Measurements from ENCODE around the gene PCDHGB4.
A peak's percentile ranks its signal among the peaks of the same experiment; 100 is the strongest.
"Not testable (repeated sequence)": the region's sequence is repeated elsewhere in the genome, so short reads cannot be mapped to it uniquely, and the experiment has no call there.

The PCDHGB4 gene

DNA sequence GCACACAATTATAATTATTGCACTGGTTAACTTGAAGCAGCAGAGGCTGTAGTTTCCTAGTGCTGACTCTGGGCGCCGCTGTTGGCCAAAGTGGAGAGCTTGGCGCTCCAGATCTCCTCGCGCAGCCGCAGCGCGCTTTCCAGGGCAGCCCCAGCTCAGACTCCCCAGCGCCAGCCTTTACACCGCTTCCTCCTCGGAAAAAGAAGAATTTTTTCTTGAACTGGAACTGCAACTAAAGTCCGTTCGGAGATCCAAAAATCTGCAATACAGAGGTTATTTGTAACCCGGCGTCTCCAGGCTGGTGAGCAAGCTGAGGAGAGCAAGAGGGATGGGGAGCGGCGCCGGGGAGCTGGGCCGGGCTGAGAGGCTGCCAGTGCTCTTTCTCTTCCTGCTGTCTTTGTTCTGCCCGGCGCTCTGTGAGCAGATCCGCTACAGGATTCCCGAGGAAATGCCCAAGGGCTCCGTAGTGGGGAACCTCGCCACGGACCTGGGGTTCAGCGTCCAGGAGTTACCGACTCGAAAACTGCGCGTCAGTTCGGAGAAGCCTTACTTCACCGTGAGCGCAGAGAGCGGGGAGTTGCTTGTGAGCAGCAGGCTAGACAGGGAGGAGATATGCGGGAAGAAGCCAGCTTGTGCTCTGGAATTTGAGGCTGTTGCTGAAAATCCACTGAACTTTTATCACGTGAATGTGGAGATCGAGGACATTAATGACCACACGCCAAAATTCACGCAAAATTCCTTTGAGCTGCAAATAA is at the start of gene PCDHGB4:
PCDHGB4 (plus strand) TSS at position 142 of the 755 bp plus-strand sequence; CDS start at position 329, 187 bp downstream.
- DNase-seq (ENCODE audit: low spot score), result peak; percentile 56

DNA sequence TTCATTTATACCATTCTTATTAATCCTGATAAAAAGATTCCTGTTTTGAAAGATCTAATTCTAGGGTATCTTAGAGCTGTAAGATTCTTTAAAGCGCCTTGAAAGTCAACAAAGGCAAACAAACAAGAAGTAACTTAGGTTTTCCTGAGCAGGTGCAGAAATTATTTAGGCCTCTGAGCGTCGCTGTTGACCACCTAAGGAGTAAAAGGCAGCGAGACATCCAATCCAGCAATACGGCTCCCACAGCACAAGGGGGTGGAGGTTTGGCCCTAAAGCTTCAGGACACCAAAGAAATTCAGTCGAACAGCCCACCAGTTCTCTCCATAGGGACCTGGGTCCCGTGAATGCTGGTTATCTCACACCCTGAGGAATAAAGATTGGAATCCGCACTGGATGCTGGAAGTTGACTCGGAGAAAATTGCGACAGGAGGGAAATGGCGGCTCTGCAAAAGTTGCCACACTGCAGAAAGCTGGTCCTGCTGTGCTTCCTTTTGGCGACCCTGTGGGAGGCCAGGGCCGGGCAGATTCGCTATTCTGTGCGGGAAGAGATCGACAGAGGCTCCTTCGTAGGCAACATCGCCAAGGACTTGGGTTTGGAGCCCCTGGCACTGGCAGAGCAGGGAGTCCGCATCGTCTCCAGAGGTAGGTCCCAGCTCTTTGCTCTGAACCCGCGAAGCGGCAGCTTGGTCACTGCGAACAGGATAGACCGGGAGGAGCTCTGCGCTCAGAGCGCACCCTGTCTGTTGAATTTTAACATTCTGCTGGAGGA is 48.8 kb upstream of the PCDHGB4 start, which contains the start of gene PCDHGA2:
PCDHGA2 (plus strand) TSS at position 223 of the 769 bp plus-strand sequence.
- peak; percentile 59 for DNase-seq (ENCODE audit: low spot score)

DNA sequence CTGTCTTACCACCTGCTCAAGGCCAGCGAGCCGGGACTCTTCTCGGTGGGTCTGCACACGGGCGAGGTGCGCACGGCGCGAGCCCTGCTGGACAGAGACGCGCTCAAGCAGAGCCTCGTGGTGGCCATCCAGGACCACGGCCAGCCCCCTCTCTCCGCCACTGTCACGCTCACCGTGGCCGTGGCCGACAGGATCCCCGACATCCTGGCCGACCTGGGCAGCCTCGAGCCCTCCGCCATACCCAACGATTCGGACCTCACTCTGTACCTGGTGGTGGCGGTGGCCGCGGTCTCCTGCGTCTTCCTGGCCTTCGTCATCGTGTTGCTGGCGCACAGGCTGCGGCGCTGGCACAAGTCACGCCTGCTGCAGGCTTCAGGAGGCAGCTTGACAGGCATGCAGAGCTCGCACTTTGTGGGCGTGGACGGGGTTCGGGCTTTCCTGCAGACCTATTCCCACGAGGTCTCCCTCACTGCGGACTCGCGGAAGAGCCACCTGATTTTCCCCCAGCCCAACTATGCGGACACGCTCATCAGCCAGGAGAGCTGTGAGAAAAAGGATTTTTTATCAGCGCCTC is 46.6 kb upstream of the PCDHGB4 start:
- not testable (repeated sequence) for DNase-seq (ENCODE audit: low spot score)

DNA sequence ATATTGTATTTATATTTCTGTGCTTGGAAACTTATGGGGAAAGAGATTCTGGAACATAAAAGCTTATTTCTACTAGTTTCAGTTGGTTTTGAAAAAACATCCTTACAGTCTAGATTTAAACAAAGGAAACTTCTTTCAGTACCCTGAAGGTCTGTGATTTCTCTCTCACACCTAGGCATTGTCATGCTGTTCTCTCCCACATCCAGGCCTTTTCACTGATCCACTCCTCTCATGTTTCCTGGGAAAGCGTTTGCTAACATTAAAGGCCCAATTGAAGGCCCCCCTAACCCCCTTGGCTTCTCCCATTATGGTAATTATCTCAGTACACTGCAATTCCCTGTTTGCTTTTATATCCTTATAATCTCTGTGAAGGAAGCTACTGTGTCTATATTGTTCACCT is 44.7 kb upstream of the PCDHGB4 start:
- DNase-seq (ENCODE audit: low spot score), result no peak

GRCh38 chr5:141343242-141343952 is 44.1 kb upstream of the PCDHGB4 start, which contains the start of gene PCDHGA3:
Gene PCDHGA3 (plus strand): TSS chr5:141343829. CDS start chr5:141344034, 205 bp downstream.
- peak; percentile 44 for DNase-seq (ENCODE audit: low spot score)

GRCh38 chr5:141343953-141344463 is 43.5 kb upstream of the PCDHGB4 start:
- DNase-seq (ENCODE audit: low spot score), result no peak

DNA sequence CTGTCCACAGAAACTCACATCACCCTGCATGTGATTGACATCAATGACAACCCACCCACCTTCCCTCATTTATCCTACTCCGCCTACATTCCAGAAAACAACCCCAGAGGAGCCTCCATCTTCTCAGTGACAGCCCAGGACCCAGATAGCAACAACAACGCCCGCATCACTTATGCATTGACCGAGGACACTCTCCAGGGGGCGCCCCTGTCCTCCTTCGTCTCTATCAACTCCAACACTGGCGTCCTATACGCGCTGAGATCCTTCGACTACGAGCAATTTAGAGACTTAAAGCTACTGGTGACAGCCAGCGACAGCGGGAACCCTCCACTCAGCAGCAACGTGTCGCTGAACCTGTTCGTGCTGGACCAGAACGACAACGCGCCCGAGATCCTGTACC is 42.2 kb upstream of the PCDHGB4 start:
- DNase-seq (ENCODE audit: low spot score), result no peak

DNA sequence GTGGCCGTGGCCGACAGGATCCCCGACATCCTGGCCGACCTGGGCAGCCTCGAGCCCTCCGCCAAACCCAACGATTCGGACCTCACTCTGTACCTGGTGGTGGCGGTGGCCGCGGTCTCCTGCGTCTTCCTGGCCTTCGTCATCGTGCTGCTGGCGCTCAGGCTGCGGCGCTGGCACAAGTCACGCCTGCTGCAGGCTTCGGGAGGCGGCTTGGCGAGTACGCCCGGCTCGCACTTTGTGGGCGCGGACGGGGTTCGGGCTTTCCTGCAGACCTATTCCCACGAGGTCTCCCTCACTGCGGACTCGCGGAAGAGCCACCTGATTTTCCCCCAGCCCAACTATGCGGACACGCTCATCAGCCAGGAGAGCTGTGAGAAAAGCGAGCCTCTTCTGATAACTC is 41.5 kb upstream of the PCDHGB4 start:
- not testable (repeated sequence) for DNase-seq (ENCODE audit: low spot score)

DNA sequence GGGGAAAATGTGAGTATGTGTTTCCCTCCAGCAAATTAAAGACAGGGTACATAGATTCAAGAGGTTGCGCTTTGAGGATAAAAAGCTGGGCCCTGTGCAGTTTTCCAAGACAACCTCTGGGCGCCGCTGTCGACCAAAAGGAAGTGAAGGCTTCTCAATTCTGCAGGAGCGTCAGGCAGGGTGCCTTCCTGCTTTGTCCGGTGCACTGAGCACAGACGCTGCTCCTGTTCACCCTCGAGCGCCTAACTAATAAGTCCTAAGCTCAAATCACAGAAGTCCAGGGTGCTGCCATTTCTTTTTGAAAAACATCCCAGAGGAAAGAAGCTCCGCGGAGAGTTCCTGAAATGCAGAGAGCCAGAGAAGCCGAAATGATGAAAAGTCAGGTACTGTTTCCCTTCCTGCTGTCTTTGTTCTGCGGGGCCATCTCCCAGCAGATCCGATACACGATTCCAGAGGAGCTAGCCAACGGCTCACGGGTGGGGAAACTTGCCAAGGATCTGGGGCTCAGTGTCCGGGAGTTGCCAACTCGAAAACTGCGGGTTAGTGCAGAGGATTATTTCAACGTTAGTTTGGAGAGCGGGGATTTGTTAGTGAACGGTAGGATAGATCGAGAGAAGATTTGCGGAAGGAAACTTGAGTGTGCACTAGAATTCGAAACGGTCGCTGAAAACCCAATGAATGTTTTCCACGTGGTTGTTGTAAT is 37.4 kb upstream of the PCDHGB4 start, which contains the start of gene PCDHGB1:
PCDHGB1 (plus strand) TSS at position 183 of the 703 bp plus-strand sequence; CDS start at position 345, 162 bp downstream.
- DNase-seq (ENCODE audit: low spot score), result peak; percentile 74

- no peak for DNase-seq (ENCODE audit: low spot score)
These were observed 35.9 kb upstream of the PCDHGB4 start for GRCh38 chr5:141351591-141351990.

GRCh38 chr5:141354900-141355469 is 32.5 kb upstream of the PCDHGB4 start, which contains the start of gene PCDHGA4:
Gene PCDHGA4 (plus strand): TSS chr5:141355021. CDS start chr5:141355108, 87 bp downstream.
- no peak for DNase-seq (ENCODE audit: low spot score)

DNA sequence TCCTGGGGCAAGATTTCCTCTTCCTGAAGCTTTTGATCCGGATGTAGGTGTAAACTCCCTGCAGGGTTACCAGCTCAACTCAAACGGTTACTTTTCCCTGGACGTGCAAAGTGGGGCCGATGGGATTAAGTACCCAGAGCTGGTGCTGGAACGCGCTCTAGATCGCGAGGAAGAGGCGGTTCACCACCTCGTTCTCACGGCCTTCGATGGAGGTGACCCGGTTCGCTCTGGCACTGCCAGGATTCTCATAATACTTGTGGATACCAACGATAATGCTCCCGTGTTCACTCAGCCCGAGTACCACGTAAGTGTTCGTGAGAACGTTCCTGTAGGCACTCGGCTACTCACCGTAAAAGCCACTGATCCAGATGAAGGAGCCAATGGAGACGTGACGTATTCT is 31.9 kb upstream of the PCDHGB4 start:
- DNase-seq (ENCODE audit: low spot score), result no peak

DNA sequence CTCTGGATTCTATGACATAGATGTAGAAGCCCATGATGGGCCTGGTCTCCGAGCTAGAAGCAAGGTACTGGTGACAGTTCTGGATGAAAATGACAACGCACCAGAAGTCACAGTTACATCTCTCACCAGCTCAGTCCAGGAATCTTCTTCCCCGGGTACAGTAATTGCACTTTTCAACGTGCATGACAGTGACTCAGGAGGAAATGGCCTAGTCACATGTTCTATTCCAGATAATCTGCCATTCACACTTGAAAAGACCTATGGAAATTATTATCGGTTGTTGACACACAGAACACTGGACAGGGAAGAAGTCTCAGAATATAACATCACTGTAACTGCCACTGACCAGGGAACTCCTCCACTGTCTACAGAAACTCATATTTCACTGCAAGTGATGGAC is 31.4 kb upstream of the PCDHGB4 start:
- DNase-seq (ENCODE audit: low spot score), result no peak

DNA sequence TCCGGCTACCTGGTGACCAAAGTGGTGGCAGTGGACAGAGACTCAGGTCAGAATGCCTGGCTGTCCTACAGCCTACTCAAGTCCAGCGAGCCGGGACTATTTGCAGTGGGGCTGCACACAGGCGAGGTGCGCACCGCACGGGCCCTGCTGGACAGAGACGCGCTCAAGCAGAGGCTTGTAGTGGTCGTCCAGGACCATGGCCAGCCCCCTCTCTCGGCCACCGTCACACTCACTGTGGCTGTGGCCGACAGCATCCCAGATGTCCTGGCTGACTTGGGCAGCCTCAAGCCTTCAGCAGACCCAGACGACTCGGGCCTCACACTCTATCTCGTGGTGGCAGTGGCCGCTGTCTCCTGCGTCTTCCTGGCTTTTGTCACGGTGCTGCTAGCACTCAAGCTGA is 30.5 kb upstream of the PCDHGB4 start:
- DNase-seq (ENCODE audit: low spot score), result no peak

GRCh38 chr5:141359790-141360426 is 27.6 kb upstream of the PCDHGB4 start, which contains the start of gene PCDHGB2:
Gene PCDHGB2 (plus strand): TSS chr5:141359994. CDS start chr5:141360136, 142 bp downstream.
- DNase-seq (ENCODE audit: low spot score), result peak; percentile 54

GRCh38 chr5:141360685-141361084 is 26.8 kb upstream of the PCDHGB4 start:
- DNase-seq (ENCODE audit: low spot score), result no peak

DNA sequence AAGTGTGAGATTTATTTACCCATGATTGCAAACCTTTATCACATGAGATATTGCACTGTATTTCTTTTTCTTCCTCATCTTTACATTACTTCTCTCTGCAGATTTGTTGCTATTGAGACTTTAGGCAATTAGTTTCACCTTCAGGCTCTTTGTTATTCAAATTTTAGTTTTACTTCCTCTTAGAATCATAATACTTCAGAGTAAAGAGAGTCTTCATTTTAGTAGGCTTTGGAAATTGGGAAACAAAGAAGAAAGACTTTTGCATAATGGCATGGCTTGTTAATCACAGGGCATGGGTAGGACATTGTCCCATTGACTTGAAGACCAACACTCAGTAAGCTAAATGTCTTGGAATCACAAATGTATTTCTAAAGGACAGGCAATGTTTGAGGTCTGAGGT is 24.8 kb upstream of the PCDHGB4 start:
- no peak for DNase-seq (ENCODE audit: low spot score)

DNA sequence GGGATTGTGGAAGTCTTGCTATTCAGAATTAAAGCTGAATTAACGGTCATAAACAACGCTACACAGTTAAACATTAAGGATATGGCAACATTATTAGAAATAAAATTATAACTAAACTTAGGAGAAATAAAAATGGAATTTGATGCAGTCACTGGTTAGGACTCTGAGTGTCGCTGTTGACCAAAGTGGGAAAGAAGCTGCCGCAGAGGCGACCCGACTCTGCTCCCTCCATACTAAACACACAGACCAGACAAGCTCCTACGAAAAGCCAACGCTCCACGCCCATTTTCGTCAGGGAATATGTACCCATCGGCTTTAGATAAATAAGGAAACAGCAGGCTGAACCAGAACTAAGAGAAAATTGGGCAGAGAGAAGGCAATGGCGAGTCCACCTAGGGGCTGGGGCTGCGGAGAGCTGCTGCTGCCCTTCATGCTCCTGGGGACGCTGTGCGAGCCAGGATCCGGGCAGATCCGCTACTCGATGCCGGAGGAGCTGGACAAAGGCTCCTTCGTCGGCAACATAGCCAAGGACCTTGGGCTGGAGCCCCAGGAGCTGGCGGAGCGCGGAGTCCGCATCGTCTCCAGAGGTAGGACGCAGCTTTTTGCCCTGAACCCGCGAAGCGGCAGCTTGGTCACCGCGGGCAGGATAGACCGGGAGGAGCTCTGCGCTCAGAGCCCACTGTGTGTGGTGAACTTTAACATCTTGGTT is 23.4 kb upstream of the PCDHGB4 start, which contains the start of gene PCDHGA5:
PCDHGA5 (plus strand) TSS at position 211 of the 709 bp plus-strand sequence; CDS start at position 380, 169 bp downstream.
- DNase-seq (ENCODE audit: low spot score), result peak; percentile 17
